ENCODE measurements around the gene PRR29.

GRCh38 chr17:63988741-63989621 is 9.2 kb upstream of the PRR29 start:
- TF ChIP-seq CTCF (IDR thresholded peaks at IDR 0.05) (no peak), POLR2A (IDR thresholded peaks at IDR 0.05) (no peak)
